HG03159 (cell line): ENCODE measurements around the gene ERBB2.
A peak's percentile ranks its signal among the peaks of the same experiment; 100 is the strongest.
"Not testable (repeated sequence)": the region's sequence is repeated elsewhere in the genome, so short reads cannot be mapped to it uniquely, and the experiment has no call there.

Experiments used
- ATAC-seq: cut with Tn5 transposase; IDR thresholded peaks from one replicate; pipeline ENCODE4 v1.9.1; 2021; ENCODE audit warnings: mild to moderate bottlenecking, moderate library complexity; ENCODE audit not compliant: unreplicated experiment

Gene ERBB2

DNA sequence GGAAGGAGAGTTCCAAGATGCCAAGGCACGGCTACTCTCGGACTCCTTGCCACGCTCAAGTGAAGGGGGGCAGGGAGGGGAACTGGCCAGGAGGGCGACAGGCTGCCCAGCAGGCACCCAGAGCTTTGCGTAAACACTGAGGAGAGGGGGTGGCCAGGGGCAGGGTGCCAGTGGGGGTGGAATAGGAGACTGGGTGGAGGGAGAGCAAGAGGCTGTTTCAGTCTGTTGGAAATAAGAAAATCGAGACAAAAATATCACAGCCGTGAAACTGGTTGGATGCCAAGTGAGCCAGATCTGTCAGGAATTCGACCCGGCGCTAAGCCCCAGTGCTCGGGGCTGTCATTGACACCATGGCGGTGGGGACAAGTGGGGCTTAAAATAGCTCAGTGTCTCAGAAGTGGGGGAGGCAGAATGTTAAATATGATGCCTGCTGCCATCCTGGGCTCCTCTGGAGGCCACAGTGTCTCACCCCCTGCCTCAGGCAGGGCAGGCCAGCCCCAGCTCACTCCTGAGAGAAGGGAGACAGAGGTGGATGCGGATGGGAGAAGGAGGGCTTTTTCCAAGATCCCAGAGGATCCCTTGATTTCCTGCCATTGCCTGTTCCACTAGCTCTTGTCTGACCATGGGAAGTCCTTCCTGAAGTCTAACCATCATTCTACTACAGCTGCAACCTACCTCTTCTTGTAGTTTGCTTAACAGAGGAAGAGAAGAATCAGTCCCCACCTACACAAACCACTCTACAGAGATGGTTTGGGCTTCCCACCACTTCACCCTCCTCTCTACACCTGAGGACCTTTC is 22.1 kb upstream of the ERBB2 start:
- ATAC-seq: no peak

DNA sequence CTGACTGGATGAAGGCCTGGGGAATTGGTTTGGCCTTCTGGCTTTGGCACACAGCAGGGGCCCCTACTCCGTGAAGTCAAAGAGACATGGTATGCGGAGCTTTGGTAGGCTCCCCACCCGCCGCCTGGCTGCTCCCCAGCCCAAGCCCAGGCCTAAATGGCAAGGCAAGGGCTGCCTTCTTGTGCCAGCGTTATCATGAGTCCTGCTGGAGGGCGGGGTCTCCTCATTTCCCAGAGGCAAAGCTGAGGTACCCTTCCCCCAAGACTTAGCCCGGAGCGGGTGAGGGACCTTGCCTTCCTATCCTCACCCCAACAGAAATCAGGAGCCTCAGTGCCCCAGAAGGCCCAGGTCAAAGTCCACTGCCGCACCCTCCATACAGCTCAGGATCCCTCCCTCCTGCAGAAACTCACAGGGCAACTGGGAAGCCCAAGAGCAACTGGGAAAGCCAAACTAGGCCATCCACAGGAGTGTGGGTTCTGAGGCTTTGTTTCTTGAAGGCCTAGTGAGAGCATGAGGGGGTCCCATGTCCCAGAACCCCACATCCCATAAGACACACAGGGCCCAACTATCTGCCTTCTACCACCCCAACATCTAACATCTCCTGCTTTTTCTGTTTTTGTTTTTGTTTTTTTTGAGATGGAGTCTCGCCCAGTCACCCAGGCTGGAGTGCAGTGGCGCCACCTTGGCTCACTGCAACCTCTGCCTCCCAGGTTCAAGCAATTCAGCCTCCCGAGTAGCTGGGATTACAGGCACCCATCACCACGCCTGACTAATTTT is 21.3 kb upstream of the ERBB2 start:
- no peak for ATAC-seq

DNA sequence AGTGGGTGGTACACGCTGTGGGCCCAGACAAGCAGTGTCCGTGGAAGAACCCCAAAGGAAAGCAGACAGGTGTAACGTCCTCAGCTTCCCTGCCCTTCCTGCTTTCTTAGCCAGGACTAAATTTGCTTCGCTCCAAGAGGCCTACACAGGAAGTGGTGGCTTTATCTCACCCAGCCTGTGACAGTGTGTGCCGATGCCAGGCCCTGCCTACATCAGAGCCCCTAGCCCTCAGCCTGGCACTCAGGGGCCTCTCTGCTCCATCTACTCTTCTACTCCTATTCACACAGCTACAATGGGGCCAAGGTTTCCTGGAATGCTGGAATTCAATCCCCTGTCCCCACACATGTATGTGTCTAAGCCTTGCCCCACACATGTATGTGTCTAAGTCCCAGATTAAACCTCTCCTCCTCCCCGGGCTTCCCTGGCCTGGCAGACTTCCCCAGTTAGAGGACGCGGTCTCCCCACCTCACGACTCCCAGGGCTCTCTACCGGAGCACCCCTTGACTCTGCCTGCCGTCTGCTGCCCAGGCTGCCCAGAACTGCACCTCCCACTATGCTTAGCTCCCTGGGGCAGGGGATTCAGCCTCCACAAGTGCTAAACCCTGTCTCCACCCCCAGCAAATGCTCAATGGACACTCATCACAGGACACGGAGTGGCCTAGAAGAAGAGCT is 20.2 kb upstream of the ERBB2 start:
- no peak for ATAC-seq

DNA sequence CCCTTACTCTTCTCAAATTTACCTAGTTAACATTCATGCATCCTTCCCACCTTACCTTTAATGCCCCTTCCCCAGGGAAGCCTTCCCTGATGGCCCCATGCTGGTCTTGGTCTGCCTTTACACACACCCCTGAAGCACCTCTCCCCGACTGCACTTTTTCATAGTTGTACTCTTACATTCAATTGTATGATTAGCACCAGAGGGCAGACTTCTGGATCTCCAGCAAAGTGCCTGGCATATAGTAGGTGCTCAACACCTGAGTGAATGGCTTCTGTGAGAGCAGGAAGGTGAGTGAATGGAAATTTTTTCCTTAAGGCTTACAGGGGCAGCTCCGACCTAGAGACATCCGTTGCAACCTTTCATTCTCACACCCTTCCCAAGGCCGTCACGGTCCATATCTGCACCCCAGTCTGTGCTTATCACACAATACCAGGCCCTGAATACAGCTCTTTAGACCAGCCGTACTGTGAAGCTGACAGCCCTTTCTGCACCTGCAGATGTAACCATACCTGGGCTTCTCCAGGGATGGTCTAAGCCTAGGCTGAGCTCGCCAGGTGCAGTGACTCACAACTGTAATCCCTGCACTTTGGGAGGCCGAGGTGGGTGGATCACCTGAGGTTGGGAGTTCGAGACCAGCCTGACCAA is 16.4 kb upstream of the ERBB2 start:
- ATAC-seq: no peak

DNA sequence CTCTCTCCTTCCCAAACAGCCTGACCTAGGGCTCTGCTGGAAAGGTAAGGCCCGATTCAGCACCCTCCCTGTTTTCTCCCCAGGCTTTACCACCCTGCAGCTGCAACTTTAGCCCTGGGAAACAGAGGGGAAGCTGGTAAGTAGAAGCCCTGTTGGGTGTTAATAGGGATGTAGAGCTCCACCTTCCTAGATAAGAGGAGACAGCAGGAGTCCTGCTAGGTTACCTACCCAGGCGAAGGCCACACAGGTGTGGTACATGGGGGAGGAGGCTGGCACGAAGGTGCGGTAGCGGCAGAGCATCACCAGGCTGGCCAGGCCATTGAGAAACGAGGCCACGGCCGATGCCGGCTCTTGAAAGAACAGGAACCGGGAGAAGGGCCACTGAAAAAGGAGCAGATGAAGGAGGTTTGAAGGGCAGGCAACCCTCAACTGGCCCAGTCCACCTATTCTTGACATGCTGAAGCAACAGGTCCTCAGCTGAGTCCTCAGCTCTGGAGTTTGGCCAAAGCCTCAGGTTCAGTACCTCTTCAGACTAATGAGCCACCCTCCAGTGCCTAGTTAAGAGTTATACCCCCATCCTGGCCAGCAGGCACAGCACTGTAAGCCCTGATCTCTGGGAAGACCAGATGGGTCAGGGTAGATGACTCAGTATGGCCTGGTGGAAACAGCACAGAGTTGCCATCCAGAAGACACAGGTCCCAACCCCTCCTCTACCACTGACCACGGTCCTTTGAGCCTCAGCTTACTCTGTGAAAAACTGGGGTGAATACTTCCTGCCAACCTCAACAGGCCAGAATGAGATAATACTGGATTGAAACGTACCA is 15.3 kb upstream of the ERBB2 start:
- no peak for ATAC-seq

DNA sequence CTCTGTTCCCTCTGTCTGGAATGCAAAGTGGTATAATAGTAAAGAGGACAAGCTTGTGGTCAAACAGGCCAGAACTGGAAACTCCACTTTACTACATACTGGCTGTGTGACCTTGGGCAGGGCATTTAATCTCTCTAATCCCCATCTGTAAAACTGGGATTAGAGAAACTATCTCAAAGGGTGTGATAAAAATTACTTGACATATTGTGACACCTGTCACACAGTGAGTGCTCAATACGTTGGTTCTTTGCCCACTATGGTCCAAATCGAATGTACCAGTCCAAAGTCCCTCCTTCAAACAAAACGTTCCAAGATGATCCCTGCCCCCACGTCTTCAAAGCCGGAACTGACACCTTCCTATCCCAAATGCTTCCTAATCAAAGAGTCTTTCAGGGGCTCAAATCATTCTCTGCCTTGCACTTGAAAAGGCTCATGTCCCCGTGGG is 12.7 kb upstream of the ERBB2 start:
- ATAC-seq: no peak

DNA sequence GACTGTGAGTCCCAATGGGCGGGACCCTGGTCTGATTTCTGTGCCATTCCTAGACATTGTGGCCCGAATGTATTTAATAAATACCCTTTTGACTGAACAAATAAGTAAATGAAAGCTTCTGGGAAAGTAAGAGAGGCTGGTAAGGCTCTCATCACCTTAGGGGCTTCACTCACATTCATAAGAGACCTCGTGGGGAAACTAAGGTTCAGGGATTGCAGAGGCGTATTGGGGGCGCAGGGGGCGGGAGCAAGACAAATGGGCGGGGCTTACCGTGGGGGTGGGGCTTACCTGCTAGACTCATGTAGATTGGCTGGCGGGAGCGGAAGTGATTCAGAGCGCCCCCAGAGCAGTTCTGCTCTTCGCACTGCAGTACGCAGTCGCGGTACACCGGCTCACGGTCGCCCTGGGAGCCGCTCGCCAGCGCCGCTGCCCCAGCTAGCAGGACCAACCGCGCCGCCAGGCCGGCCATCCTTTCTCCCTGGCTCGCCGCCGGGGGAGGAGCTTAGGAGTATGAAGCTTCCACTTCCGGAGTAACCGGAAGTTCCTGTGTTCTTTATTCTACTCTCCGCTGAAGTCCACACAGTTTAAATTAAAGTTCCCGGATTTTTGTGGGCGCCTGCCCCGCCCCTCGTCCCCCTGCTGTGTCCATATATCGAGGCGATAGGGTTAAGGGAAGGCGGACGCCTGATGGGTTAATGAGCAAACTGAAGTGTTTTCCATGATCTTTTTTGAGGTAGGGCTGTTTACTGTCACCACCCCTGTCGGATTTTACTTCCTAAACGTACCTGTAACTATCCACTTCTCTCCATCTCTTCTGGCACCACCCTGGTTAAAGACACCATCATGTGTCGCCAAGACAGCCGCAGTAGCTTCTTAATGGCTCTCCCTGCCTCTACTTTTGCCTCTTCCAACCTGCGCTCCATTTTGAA is 12.1 kb upstream of the ERBB2 start, which contains the start of gene PGAP3:
Gene PGAP3, minus strand, starts transcription at position 512 of the 929 bp plus-strand sequence. Its CDS starts 43 bp downstream, at position 469.
- ATAC-seq: peak; percentile 87

DNA sequence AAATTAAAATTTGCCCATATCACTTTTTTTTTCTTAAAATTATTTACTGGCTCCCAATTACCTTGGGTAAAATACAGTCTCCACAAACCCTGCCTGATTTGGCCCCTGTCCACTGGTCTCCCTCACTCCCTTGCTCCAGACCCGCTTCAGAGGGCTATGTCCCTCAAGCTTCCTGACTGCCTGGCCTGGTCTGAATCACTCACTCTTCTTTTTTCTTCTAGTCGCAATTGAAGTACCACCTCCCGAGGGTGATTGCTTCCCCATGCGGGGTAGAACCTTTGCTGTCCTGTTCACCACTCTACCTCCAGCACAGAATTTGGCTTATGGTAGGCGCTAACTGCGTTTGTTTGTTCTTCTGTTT is 11.4 kb upstream of the ERBB2 start:
- ATAC-seq: no peak

DNA sequence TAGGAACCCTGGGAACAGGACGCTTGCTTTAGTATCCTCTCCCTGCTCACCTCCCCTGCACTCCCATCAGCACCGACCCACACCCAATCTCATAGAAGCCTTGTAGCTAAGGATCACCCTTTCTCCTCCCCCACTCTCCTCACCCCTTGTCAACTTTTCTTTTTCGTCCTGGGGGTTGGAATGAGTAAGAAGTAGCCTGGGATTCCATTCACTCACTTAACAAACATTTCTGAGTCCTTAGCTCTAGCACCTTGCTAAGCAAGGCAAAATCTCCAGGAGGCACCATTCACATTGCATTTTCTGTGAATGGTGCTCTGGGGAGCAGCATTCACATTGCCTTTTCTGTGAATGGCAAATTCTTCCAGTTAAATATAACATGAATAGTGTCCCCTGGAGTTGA is 10.9 kb upstream of the ERBB2 start:
- ATAC-seq: no peak

DNA sequence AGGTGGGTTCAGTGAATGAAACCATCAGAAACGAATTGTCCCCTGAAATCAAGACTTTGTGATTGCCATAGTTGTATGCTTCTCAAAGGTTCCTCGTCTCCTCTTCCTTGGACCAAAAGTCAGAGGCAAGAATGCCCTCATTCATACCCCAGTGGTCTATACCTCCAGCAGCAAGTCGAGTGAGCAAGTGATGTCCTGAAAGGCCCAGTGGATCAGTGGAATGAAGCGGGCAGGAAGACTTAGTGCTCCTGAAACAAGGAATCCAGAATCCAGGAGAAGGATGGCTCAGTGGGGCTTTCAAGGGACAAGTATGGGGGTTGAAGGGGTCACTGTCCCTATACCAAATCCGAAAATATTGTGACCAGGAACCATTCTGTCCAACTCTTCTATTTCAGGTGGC is 5.3 kb upstream of the ERBB2 start:
- no peak for ATAC-seq

DNA sequence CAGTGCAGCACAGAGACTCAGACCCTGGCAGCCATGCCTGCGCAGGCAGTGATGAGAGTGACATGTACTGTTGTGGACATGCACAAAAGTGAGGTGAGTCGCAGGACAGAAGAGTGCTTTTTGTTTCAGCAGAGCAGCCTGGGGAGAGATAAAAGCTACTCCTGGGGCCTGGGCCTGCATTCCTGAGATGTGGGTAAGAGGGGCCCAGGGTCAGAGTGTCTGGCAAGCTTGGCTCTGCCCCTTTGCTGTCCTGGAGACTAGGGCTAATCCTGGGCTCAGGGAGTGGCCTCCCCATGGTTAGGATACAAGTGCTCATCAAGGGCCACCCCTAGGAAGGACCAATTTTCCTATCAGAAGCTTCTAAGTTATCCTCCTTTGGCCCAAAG is 4.8 kb upstream of the ERBB2 start:
- ATAC-seq: no peak

DNA sequence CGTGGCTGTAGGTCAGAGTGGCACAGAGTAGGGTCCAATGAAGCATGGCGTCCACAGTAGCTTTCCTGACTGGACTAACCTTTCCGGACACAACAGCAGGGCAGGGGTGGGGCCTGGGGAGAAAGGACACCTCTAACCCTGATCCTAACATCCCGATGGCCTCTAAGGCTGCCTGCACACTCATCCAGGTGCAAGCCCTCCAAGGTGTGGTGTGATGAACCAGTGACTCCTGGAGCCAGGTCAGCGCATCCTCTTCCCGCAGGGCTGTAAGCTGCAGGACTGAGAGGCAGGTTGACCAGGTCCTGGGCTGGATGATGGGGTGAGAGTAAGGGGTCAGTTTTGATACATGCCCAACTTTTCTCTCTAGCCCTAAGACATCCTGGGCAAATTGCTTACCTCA is 3.1 kb upstream of the ERBB2 start:
- ATAC-seq: no peak

DNA sequence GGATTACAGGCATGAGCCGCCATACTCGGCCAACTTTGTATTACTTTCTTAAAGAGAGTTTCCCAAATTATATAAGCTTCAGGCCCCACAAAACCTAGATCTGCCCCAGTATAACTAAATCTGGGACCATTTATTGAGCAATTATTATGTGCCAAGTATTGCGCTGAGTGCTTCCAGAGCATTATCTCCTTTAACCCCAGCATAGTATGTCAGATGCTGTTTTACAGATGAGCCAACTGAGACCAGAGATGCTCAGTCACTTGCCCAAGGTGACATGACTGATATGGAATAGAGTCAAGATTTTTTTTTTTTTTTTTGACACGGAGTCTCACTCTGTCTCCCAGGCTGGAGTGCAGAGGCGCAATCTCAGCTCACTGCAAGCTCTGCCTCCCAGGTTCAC is 1.9 kb upstream of the ERBB2 start:
- no peak for ATAC-seq

DNA sequence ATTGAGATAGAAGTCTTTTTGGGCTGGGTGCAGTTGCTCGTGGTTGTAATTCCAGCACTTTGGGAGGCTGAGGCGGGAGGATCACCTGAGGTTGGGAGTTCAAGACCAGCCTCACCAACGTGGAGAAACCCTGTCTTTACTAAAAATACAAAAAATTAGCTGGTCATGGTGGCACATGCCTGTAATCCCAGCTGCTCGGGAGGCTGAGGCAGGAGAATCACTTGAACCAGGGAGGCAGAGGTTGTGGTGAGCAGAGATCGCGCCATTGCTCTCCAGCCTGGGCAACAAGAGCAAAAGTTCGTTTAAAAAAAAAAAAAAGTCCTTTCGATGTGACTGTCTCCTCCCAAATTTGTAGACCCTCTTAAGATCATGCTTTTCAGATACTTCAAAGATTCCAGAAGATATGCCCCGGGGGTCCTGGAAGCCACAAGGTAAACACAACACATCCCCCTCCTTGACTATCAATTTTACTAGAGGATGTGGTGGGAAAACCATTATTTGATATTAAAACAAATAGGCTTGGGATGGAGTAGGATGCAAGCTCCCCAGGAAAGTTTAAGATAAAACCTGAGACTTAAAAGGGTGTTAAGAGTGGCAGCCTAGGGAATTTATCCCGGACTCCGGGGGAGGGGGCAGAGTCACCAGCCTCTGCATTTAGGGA is 577 bp upstream of the ERBB2 start:
- ATAC-seq: not testable (repeated sequence)

DNA sequence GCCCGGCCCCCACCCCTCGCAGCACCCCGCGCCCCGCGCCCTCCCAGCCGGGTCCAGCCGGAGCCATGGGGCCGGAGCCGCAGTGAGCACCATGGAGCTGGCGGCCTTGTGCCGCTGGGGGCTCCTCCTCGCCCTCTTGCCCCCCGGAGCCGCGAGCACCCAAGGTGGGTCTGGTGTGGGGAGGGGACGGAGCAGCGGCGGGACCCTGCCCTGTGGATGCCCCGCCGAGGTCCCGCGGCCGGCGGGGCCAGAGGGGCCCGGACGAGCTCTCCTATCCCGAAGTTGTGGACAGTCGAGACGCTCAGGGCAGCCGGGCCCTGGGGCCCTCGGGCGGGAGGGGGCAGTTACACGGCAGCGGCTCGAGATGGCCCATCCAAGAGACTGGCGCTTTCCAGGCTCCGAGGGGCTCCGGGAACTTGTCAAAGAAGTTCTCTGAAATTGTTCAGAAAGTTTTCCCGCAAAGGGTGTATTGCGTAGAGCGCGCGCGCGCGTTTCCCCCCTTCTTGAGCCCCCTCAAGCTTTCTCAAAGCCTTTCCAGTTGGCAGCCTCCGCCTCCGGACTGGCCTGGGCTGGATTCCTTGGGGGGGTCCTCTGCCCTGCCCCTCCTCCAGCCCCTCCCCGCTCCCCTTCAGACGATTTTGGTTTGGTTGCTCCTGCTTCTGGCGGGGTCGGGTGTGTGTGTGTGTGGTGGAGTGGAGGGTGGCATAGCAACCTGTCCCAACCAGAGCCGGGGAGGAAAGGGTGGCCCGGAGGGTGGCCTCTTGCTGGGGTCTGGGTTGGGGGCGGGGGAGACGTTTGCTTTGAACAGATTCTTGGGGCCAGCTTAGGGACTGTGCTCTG is 504 bp downstream of the ERBB2 start:
- no peak for ATAC-seq

DNA sequence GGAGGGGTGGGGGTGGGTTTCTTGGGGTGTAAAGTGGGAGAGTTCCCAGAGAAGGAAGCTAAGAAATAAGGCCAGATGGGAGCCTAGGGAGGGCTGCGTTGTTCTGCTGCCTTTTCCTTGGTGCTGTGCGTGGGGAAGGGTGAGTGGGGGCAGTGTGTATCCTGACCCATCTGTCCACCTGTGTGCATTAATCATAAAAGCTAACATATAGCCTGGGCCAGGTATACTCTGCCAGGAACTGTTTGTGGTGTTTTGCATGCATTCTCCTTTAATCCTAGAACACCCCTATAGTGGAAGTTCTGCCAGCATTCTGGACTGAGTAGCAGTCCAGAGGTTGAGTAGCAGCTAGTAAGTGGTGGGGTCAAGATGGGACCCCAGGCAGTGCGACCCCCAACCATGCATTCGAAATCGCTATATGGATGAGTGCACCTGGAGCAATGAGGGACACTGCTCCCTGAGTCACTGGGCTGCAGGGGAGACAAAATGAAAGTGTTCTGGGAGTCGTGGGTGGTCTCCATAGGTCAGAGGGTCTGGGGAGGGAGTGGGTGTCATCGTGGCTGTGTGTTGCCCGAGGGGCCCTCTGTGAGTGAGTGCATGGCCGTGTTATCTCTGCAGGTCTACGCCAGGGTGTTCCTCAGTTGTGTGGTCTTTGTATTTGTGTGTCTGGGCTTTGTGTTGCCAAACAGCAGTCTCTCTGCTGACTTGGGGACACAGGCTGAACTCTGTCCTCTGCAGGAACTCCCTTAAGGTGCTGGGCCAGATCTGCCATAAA is 1.3 kb downstream of the ERBB2 start:
- no peak for ATAC-seq

DNA sequence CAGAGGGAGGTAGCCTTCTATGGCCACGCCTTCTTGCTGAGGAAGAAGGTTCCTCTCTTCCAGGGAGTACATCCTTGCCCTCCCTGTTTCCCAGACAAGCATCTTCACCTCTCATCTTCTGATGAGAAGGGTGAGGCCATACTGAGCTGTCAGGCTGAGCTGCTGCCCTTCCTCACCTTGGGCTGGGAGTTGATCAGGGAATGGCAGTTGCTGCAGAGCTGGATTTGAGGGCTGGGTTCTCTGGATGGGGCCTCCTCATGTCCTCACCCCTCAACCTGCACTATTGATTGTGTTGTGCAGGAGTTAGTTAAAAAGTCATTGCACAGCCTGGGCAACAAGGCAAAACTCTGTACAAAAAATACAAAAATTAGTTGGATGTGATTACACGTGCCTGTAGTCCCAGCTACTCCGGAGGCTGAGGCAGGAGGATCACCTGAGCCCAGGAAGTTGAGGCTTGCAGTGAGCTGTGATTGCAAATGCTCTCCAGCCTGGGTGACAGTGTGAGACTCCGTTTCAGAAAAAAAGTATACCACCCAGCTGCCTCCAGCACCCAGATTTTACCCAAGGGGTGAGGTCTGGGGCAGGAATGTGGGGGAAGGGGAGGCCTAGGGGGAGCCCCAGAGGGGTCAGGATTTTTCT is 2.0 kb downstream of the ERBB2 start:
- ATAC-seq: no peak
